Gastroesophageal sphincter (tissue), 4 donors: ENCODE results near the gene CCR9. TPM values are rescaled to one million over a fixed set of nuclear protein-coding genes. Genes with fewer than 3 reads are reported as not detected.
A peak's percentile ranks its signal among the peaks of the same experiment; 100 is the strongest.

ENCODE experiments used
- ATAC-seq: fragments of 150-250 bp; one replicate; pipeline ENCODE4 v1.9.1; 2016; ENCODE audit warnings: mild to moderate bottlenecking, moderate library complexity
- H3K27ac ChIP-seq, 4 donors: fragments of 200-600 bp; sonication (generic) in 3 of 4; 1 replicate in 3 of 4; 2 replicates in 1 of 4; pipeline ENCODE4 v1.5.1; 2016 to 2019
- H3K27me3 ChIP-seq: fragments of 200-600 bp; sonication (generic); one replicate; pipeline ENCODE4 v1.5.1; 2019
- H3K36me3 ChIP-seq, 2 donors: fragments of 200-600 bp; sonication (generic); one replicate each; pipeline ENCODE4 v1.5.1; 2019; ENCODE audit warnings: control low read depth in 1 of 2
- H3K4me1 ChIP-seq, 3 donors: fragments of 200-600 bp; sonication (generic); 1 replicate in 2 of 3; 2 replicates in 1 of 3; pipeline ENCODE4 v1.5.1; 2016 to 2019; ENCODE audit warnings: control low read depth in 2 of 3
- H3K4me3 ChIP-seq, 2 donors: fragments of 200-600 bp; sonication (generic); one replicate each; pipeline ENCODE4 v1.5.1; 2019; ENCODE audit warnings: mild to moderate bottlenecking in 1 of 2, moderate library complexity in 1 of 2
- H3K9me3 ChIP-seq, 3 donors: fragments of 200-600 bp; sonication (generic); one replicate each; pipeline ENCODE4 v1.5.1; 2017 to 2019; ENCODE audit warnings: control low read depth in 2 of 3
- EP300 ChIP-seq: sonication (generic); formaldehyde crosslinking; IDR thresholded peaks from one replicate; pipeline ENCODE4 v1.6.1; 2017; ENCODE audit warnings: antibody characterized with exemption, mild to moderate bottlenecking
- POLR2A ChIP-seq, 2 donors: fragments of 450-650 bp; IDR thresholded peaks; one replicate each; pipeline ENCODE4 v1.6.1; 2017; ENCODE audit warnings: antibody characterized with exemption in 2 of 2, mild to moderate bottlenecking in 2 of 2, moderate library complexity in 1 of 2
- POLR2AphosphoS5 ChIP-seq: sonication (generic); formaldehyde crosslinking; IDR thresholded peaks from one replicate; pipeline ENCODE4 v1.6.1; 2017; ENCODE audit warnings: antibody characterized with exemption
- WGBS, 2 donors: methylation state at CpG; one replicate each; pipeline ENCODE4 v1.1.5; 2018; ENCODE audit warnings: low coverage in 1 of 2; 5-methylcytosine and 5-hydroxymethylcytosine counted together
- total RNA-seq, 4 donors: library from RNA; depleted of rRNA; stranded (reverse); fragments of >200 nt; gene quantifications; one replicate each; pipeline ENCODE4 v1.1.0, GENCODE V29; 2016
- TF ChIP-seq, protein P1 (sequence below), 4 experiments: fragments of 200-600 bp in 2 of 4; fragments of 450-650 bp in 2 of 4; sonication (generic) in 1 of 4; IDR thresholded peaks; one replicate each; pipeline ENCODE4 v1.5.1; 2017 to 2019; ENCODE audit warnings: antibody characterized with exemption in 4 of 4, mild to moderate bottlenecking in 2 of 4, moderate library complexity in 2 of 4

The CCR9 gene
- total RNA-seq, 4 donors from 2014 or later, result not detected

GRCh38 chr3:45939341-45939771 is 53.0 kb downstream of the CCR9 start:
- H3K4me3 ChIP-seq, result no peak overlapping the region
- 34 to 40% methylated on average over 2 to 5 of the region's 5 CpGs for WGBS, 2 donors
- H3K4me1 ChIP-seq, result peaks cover 0 to 17% (median 0%) of the 10 kb centered on the region in 3 donors
- ATAC-seq, result peak; percentile 27
- peaks cover 0 to 64% of the 10 kb centered on the region in 2 donors for H3K36me3 ChIP-seq
- no peaks in the 10 kb centered on the region for H3K27me3 ChIP-seq
- no peaks in the 10 kb centered on the region for H3K9me3 ChIP-seq
- H3K27ac ChIP-seq, result no peak overlapping the region
- TF ChIP-seq, protein P1, sequence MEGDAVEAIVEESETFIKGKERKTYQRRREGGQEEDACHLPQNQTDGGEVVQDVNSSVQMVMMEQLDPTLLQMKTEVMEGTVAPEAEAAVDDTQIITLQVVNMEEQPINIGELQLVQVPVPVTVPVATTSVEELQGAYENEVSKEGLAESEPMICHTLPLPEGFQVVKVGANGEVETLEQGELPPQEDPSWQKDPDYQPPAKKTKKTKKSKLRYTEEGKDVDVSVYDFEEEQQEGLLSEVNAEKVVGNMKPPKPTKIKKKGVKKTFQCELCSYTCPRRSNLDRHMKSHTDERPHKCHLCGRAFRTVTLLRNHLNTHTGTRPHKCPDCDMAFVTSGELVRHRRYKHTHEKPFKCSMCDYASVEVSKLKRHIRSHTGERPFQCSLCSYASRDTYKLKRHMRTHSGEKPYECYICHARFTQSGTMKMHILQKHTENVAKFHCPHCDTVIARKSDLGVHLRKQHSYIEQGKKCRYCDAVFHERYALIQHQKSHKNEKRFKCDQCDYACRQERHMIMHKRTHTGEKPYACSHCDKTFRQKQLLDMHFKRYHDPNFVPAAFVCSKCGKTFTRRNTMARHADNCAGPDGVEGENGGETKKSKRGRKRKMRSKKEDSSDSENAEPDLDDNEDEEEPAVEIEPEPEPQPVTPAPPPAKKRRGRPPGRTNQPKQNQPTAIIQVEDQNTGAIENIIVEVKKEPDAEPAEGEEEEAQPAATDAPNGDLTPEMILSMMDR (IDR thresholded peaks at IDR 0.05), result no peak
- no peak for TF ChIP-seq POLR2AphosphoS5
- TF ChIP-seq EP300, result no peak
- no peak for TF ChIP-seq POLR2A (IDR thresholded peaks at IDR 0.05)

- no peak for ATAC-seq
- Histone ChIP-seq H3K27me3 (no peaks in the 10 kb centered on the region), H3K27ac (no peak overlapping the region), H3K9me3 (no peaks in the 10 kb centered on the region), H3K36me3 (peaks cover 0 to 63% of the 10 kb centered on the region in 2 donors), H3K4me1 (peaks cover 0 to 17% (median 0%) of the 10 kb centered on the region in 3 donors), H3K4me3 (no peak overlapping the region)
- 73 to 74% methylated on average over 4 to 6 of the region's 7 CpGs for WGBS, 2 donors
- TF ChIP-seq, protein P1 (IDR thresholded peaks at IDR 0.05), result no peak
- TF ChIP-seq EP300 (no peak), POLR2AphosphoS5 (no peak), POLR2A (IDR thresholded peaks at IDR 0.05) (no peak)
Measured at GRCh38 chr3:45940004-45940780, 53.8 kb downstream of the CCR9 start.

DNA sequence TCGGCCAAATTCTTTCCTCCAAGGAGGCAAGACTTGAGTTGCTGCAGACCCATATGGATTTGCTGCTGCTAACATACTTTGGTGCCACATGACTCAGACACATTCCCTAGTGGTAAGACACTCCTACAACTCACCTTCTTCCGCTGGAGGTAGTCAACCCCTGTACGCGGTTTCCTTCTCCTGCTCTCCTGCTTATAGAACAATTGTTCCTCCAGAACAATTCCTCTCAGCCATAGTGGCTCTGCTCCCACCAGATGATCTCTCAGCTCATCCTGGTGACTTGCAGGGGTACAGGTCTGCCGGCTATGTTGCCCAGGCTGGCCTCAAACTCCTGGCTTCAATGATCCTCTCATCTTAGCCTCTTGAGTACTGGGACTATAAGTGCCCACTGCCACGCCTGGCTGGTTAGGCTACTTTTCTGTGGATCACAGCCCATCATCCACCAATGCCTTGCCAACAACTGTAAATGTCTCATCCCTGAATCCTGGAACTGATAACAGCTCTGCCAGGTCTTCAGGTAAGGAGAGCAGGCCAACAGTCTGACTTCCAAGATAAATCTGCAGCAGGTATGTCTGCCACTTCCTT is 54.5 kb downstream of the CCR9 start:
- no peak overlapping the region for H3K27ac ChIP-seq
- H3K36me3 ChIP-seq, result peaks cover 0 to 63% of the 10 kb centered on the region in 2 donors
- no peaks in the 10 kb centered on the region for H3K9me3 ChIP-seq
- WGBS, 2 donors, result 94 to 96% methylated on average over 3 to 6 of the region's 6 CpGs
- TF ChIP-seq, protein P1 (IDR thresholded peaks at IDR 0.05), result no peak
- TF ChIP-seq POLR2A (IDR thresholded peaks at IDR 0.05) (no peak), EP300 (no peak), POLR2AphosphoS5 (no peak)
- no peaks in the 10 kb centered on the region for H3K27me3 ChIP-seq
- no peak for ATAC-seq
- no peak overlapping the region for H3K4me3 ChIP-seq
- H3K4me1 ChIP-seq, result peaks cover 0 to 17% (median 0%) of the 10 kb centered on the region in 3 donors

DNA sequence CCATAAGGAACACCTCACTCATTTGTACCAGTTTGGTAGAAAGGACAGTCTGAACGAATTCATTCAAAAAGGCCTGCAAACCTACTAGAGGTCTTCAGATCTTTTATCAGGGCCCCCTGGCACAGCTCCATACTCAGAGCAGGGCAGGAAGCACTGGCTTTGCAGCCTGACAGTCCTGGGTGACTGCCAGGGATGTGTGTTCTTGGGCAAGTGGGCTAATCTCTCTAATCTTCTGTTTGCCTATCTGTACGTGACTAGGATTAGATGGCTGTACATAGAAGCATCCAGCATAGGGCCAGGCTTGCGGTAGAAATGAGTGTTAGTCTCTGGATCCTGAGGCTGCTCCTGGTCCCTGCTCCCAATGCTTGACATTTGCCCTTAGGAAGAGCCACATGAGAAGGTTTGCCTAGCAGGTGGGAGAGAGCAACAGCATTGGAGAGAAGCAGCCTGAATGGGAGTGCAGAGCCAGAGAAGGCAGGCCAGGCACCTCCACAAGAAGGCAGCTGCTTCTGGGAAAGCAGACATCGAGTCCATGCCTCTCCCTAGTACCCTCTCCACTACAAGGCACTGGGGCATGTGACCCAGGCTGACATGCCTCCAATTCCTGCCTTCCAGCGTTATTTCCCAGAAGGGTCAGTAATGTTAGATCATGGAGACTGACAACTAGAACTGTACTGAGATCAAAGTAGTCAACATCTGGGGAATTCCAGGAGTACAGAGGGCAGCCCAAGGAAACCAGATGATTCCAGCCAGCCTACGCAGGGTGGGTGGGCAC is 55.9 kb downstream of the CCR9 start:
- WGBS, 2 donors, result 51 to 90% methylated on average over 2 to 3 of the region's 6 CpGs
- no peak for ATAC-seq

More for the DNA sequence above, 55.9 kb downstream of the CCR9 start:
- Histone ChIP-seq H3K27me3 (no peaks in the 10 kb centered on the region), H3K9me3 (no peaks in the 10 kb centered on the region), H3K36me3 (peaks cover 0 to 63% of the 10 kb centered on the region in 2 donors), H3K4me1 (peaks cover 0 to 17% (median 0%) of the 10 kb centered on the region in 3 donors), H3K27ac (peak overlapping the region in 1 of 4 donors; percentile 6), H3K4me3 (no peak overlapping the region)
- TF ChIP-seq POLR2AphosphoS5, result no peak
- TF ChIP-seq POLR2A (IDR thresholded peaks at IDR 0.05), result no peak
- no peak for TF ChIP-seq EP300
- TF ChIP-seq, protein P1 (IDR thresholded peaks at IDR 0.05), result no peak
